Fibroblast of lung (primary cell): ENCODE data around the gene CIITA. TPM values are rescaled to one million over a fixed set of nuclear protein-coding genes. Genes with fewer than 3 reads are reported as not detected.
"Not testable (repeated sequence)": the region's sequence is repeated elsewhere in the genome, so short reads cannot be mapped to it uniquely, and the experiment has no call there.

Experiments used
- DNase-seq, 2 donors: peaks; one replicate each; pipeline versions ENCODE4 v3.0.0 to v3.0.0-alpha.2; 2010; ENCODE audit warnings: low read depth in 2 of 2
- H2AFZ ChIP-seq: 2 replicates; pipeline ENCODE4 v1.5.1; 2012; ENCODE audit warnings: low read length, control low read depth, inconsistent platforms
- H3K27ac ChIP-seq: 2 replicates; pipeline ENCODE4 v1.5.1; 2011; ENCODE audit warnings: low read length, control low read depth; ENCODE audit not compliant: insufficient read depth
- H3K27me3 ChIP-seq: 2 replicates; pipeline ENCODE4 v1.5.1; 2011; ENCODE audit warnings: mild to moderate bottlenecking, low read length; ENCODE audit not compliant: control insufficient read depth, insufficient read depth
- H3K36me3 ChIP-seq: 2 replicates; pipeline ENCODE4 v1.5.1; 2011; ENCODE audit warnings: low read length; ENCODE audit not compliant: control insufficient read depth, insufficient read depth
- H3K4me1 ChIP-seq: 2 replicates; pipeline ENCODE4 v1.5.1; 2011; ENCODE audit warnings: low read length; ENCODE audit not compliant: control insufficient read depth, insufficient read depth; ENCODE audit errors: extremely low read depth
- H3K4me2 ChIP-seq: 2 replicates; pipeline ENCODE4 v1.5.1; 2011; ENCODE audit warnings: low read length, control low read depth; ENCODE audit not compliant: insufficient read depth; ENCODE audit errors: extremely low read depth
- H3K4me3 ChIP-seq, 4 experiments: fragments of 200-600 bp in 1 of 4; sonication (generic) in 1 of 4; replicated peaks in 1 of 4; 2 replicates each; pipeline ENCODE4 v1.5.1; 2011 to 2016; ENCODE audit warnings: low read length in 4 of 4, low read depth in 3 of 4, mild to moderate bottlenecking in 3 of 4, control low read depth in 2 of 4, inconsistent platforms in 1 of 4, mixed read lengths in 1 of 4; ENCODE audit not compliant: insufficient read depth in 1 of 4; ENCODE audit errors: control extremely low read depth in 1 of 4
- H3K79me2 ChIP-seq: 2 replicates; pipeline ENCODE4 v1.5.1; 2012; ENCODE audit warnings: mild to moderate bottlenecking, low read length, inconsistent platforms; ENCODE audit not compliant: control insufficient read depth, insufficient read depth
- H3K9ac ChIP-seq: 2 replicates; pipeline ENCODE4 v1.5.1; 2011; ENCODE audit warnings: mild to moderate bottlenecking, low read length, control low read depth; ENCODE audit not compliant: insufficient read depth
- H3K9me3 ChIP-seq: 2 replicates; pipeline ENCODE4 v1.5.1; 2012; ENCODE audit warnings: low read depth, low read length; ENCODE audit not compliant: control insufficient read depth, insufficient read depth
- H4K20me1 ChIP-seq: 2 replicates; pipeline ENCODE4 v1.5.1; 2011; ENCODE audit warnings: low read length; ENCODE audit not compliant: control insufficient read depth, insufficient read depth; ENCODE audit errors: extremely low read depth
- EZH2 ChIP-seq: IDR thresholded peaks from 2 replicates; pipeline ENCODE4 v1.5.1; 2012; ENCODE audit warnings: low read length, control low read depth, mild to moderate bottlenecking; ENCODE audit errors: missing control alignments
- polyA plus RNA-seq, 2 donors: library from polyadenylated mRNA; depleted of rRNA in 1 of 2; stranded (reverse) in 1 of 2; unstranded in 1 of 2; fragments of >200 nt; gene quantifications; 2 replicates each; pipeline ENCODE4 v1.2.1, GENCODE V29; 2011 to 2012; ENCODE audit warnings: missing spikeins in 1 of 2
- total RNA-seq: library from RNA; depleted of rRNA; stranded (reverse); fragments of >200 nt; gene quantifications from 2 replicates; pipeline ENCODE4 v1.2.1, GENCODE V29; 2014
- TF ChIP-seq, protein P1 (sequence below), 2 donors: IDR thresholded peaks in 1 of 2; conservative IDR thresholded peaks in 1 of 2; 1 replicate in 1 of 2; 2 replicates in 1 of 2; pipeline ENCODE4 v1.5.1; 2011 to 2012; ENCODE audit warnings: low read length in 2 of 2, control low read depth in 1 of 2, inconsistent platforms in 1 of 2, low read depth in 1 of 2, mild to moderate bottlenecking in 1 of 2

Gene CIITA
- total and polyA plus RNA-seq, 2 donors (not counting 1 experiment from before 2014, with no cell fraction given), result 0.27 to 0.66 TPM

GRCh38 chr16:10939649-10940234 is 62.7 kb downstream of the CIITA start:
- Histone ChIP-seq H3K4me1 (peaks cover 4% of the 10 kb centered on the region), H3K27me3 (no peaks in the 10 kb centered on the region), H3K4me3 (peak overlapping the region in 2 of 4 experiments; percentile 91 to 94), H3K36me3 (no peaks in the 10 kb centered on the region), H2AFZ (no peak overlapping the region), H4K20me1 (peaks cover 2% of the 10 kb centered on the region), H3K79me2 (peaks cover 29% of the 10 kb centered on the region), H3K4me2 (peak overlapping the region; percentile 94), H3K9ac (no peak overlapping the region), H3K9me3 (no peaks in the 10 kb centered on the region), H3K27ac (no peak overlapping the region)
- no peak for TF ChIP-seq EZH2
- TF ChIP-seq, protein P1, sequence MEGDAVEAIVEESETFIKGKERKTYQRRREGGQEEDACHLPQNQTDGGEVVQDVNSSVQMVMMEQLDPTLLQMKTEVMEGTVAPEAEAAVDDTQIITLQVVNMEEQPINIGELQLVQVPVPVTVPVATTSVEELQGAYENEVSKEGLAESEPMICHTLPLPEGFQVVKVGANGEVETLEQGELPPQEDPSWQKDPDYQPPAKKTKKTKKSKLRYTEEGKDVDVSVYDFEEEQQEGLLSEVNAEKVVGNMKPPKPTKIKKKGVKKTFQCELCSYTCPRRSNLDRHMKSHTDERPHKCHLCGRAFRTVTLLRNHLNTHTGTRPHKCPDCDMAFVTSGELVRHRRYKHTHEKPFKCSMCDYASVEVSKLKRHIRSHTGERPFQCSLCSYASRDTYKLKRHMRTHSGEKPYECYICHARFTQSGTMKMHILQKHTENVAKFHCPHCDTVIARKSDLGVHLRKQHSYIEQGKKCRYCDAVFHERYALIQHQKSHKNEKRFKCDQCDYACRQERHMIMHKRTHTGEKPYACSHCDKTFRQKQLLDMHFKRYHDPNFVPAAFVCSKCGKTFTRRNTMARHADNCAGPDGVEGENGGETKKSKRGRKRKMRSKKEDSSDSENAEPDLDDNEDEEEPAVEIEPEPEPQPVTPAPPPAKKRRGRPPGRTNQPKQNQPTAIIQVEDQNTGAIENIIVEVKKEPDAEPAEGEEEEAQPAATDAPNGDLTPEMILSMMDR (conservative IDR thresholded peaks at IDR 0.05 in 1 of 2, IDR thresholded peaks at IDR 0.05 in 1 of 2; ENCODE audit: low read depth in 1 of 2, low read length in 2 of 2), result no peak
- no peak for DNase-seq

- no peaks in the 10 kb centered on the region for H3K27me3 ChIP-seq
- no peak overlapping the region for H2AFZ ChIP-seq
- H3K79me2 ChIP-seq, result peaks cover 35% of the 10 kb centered on the region
- H3K4me1 ChIP-seq, result peaks cover 4% of the 10 kb centered on the region
- H3K9ac ChIP-seq, result peak overlapping the region; percentile 18
- TF ChIP-seq, protein P1 (conservative IDR thresholded peaks at IDR 0.05 in 1 of 2, IDR thresholded peaks at IDR 0.05 in 1 of 2; ENCODE audit: low read depth in 1 of 2, low read length in 2 of 2), result no peak
- no peak for TF ChIP-seq EZH2
- peak overlapping the region; percentile 66 to 94 (median 85) for H3K4me3 ChIP-seq
- no peaks in the 10 kb centered on the region for H3K36me3 ChIP-seq
- peak overlapping the region; percentile 94 for H3K4me2 ChIP-seq
- H3K27ac ChIP-seq, result peak overlapping the region; percentile 31
- peaks cover 2% of the 10 kb centered on the region for H4K20me1 ChIP-seq
- no peak for DNase-seq
- no peaks in the 10 kb centered on the region for H3K9me3 ChIP-seq
Observed at GRCh38 chr16:10940501-10941079, 63.6 kb downstream of the CIITA start.

- H3K36me3 ChIP-seq, result no peaks in the 10 kb centered on the region
- DNase-seq, result no peak
- no peak overlapping the region for H2AFZ ChIP-seq
- H3K4me2 ChIP-seq, result peak overlapping the region; percentile 94
- peaks cover 5% of the 10 kb centered on the region for H3K4me1 ChIP-seq
- H4K20me1 ChIP-seq, result peaks cover 2% of the 10 kb centered on the region
- no peaks in the 10 kb centered on the region for H3K27me3 ChIP-seq
- TF ChIP-seq, protein P1 (conservative IDR thresholded peaks at IDR 0.05 in 1 of 2, IDR thresholded peaks at IDR 0.05 in 1 of 2; ENCODE audit: low read depth in 1 of 2, low read length in 2 of 2), result no peak
- TF ChIP-seq EZH2, result no peak
- H3K4me3 ChIP-seq, result peak overlapping the region; percentile 66 to 94 (median 85)
- H3K79me2 ChIP-seq, result peaks cover 38% of the 10 kb centered on the region
- H3K27ac ChIP-seq, result peak overlapping the region; percentile 31
- peak overlapping the region; percentile 57 for H3K9ac ChIP-seq
- no peaks in the 10 kb centered on the region for H3K9me3 ChIP-seq
Observed at GRCh38 chr16:10941127-10941933, 64.3 kb downstream of the CIITA start.

DNA sequence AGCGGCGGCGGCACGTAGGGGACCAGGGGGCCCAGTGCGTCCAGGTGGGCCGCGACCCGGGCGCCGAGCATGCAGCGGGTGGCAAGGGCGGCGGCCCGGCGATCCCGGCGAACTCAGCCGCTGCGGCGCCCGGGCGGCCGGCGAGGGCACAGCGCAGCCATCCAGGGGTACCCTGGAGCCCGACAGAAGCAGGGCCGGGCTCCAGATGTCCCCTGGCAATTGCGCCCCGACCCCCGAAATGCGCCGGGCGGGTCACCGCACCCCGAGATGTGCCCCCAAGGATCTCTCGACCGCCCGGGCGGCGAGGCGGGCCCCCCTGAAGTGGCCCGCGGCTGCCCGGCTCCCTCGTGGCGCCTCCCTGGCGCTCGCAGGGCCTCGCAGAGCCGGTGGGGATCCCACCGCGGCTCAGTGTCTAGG is 64.9 kb downstream of the CIITA start:
- not testable (repeated sequence) for H3K4me2 ChIP-seq, H2AFZ ChIP-seq, H3K36me3 ChIP-seq, H4K20me1 ChIP-seq, H3K27me3 ChIP-seq, H3K9me3 ChIP-seq, DNase-seq, H3K4me1 ChIP-seq
- Histone ChIP-seq H3K4me3 (peak overlapping the region; percentile 66 to 94 (median 85)), H3K27ac (peak overlapping the region; percentile 46), H3K79me2 (peaks cover 42% of the 10 kb centered on the region), H3K9ac (peak overlapping the region; percentile 48)
